Measurements from ENCODE around the gene ABL1.

The ABL1 gene

DNA sequence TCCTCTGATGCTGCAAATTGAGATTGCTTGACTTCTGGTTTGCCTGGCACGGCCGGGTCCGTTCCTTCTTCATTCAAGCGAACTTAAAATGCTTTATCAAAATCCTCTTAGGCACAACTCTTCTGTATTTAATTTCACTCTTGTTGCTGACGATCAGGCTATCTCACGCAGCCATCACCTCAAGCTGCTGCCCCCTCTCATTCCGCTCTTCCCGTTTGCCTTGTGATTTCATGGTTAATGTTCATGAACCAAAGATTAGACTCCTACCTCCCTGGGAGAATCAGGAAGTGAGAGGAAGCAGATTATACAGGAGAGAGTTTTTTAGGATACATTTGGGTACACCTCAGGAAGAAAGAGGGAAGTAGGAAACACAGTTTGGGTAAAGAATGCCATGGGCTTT lies 38.9 kb downstream of the ABL1 start:
- TF ChIP-seq, protein P1, sequence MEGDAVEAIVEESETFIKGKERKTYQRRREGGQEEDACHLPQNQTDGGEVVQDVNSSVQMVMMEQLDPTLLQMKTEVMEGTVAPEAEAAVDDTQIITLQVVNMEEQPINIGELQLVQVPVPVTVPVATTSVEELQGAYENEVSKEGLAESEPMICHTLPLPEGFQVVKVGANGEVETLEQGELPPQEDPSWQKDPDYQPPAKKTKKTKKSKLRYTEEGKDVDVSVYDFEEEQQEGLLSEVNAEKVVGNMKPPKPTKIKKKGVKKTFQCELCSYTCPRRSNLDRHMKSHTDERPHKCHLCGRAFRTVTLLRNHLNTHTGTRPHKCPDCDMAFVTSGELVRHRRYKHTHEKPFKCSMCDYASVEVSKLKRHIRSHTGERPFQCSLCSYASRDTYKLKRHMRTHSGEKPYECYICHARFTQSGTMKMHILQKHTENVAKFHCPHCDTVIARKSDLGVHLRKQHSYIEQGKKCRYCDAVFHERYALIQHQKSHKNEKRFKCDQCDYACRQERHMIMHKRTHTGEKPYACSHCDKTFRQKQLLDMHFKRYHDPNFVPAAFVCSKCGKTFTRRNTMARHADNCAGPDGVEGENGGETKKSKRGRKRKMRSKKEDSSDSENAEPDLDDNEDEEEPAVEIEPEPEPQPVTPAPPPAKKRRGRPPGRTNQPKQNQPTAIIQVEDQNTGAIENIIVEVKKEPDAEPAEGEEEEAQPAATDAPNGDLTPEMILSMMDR (IDR thresholded peaks at IDR 0.05; ENCODE audit: control extremely low read depth, extremely low read depth, low read depth, missing control alignments) = no peak
- CTCF ChIA-PET = no interaction called here
- POLR2A ChIA-PET = no interaction called here
- DNase-seq (ENCODE audit: extremely low spot score) = no peak

DNA sequence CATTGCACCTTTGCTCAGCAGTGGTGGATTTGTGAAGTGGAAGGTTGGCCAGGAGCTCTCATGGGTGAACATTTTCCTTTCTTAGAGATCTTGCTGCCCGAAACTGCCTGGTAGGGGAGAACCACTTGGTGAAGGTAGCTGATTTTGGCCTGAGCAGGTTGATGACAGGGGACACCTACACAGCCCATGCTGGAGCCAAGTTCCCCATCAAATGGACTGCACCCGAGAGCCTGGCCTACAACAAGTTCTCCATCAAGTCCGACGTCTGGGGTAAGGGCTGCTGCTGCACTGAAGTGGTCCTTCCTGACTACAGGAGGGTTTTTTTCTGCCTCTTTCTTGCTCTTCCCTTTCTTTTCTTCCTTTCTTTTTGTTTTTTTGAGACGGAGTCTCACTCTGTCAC lies 39.7 kb downstream of the ABL1 start:
- ChIA-PET POLR2A (no interaction called here), CTCF (no interaction called here)
- DNase-seq (ENCODE audit: extremely low spot score) = no peak
- TF ChIP-seq, protein P1 (IDR thresholded peaks at IDR 0.05; ENCODE audit: control extremely low read depth, extremely low read depth, low read depth, missing control alignments) = no peak

DNA sequence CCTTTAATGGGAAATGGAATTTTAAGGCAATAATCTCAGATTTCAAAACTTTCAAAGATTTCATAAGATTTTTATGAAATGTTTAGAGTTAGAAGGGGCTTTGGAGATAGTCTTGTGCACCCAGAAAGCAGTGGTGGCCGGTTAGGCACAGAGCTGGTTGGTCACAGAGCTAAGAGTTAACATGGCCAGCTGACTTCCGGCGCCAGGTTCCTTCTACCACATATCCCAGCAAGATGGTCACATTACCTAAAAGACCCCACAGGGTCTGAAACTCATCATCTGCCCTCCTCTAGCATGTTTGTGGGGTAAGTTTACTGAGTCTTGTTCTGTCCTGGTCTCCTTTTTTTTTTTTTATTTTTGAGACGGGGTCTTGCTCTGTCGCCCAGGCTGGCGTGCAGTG lies 42.2 kb downstream of the ABL1 start:
- CTCF ChIA-PET = interaction anchor here (1.3 kb wide), 1 partner anchor 11 kb away, joined by 10 read pairs; no protein-coding TSS in a partner anchor

DNA sequence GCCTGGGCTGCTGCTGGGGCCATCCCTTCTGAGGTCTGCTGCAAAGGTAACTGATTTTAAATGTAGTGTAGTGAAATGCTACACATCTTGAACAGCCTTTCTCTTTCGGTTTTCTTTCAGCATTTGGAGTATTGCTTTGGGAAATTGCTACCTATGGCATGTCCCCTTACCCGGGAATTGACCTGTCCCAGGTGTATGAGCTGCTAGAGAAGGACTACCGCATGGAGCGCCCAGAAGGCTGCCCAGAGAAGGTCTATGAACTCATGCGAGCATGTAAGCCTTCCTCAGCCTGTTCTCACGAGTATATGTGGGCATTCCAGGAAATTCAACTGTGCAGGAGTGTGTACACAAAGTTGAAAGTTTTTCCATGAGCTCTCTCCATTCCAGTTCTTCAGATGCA lies 43.2 kb downstream of the ABL1 start:
- POLR2A ChIA-PET = no interaction called here
- CTCF ChIA-PET = interaction anchor here (1.2 to 3.7 kb wide), 2 partner anchors 10 to 178 kb away, joined by 4 to 29 read pairs; no protein-coding TSS in a partner anchor
- TF ChIP-seq, protein P1 (IDR thresholded peaks at IDR 0.05; ENCODE audit: control extremely low read depth, extremely low read depth, low read depth, missing control alignments) = no peak
- no peak for DNase-seq (ENCODE audit: extremely low spot score)

More for the DNA sequence above, 42.2 kb downstream of the ABL1 start:
- TF ChIP-seq, protein P1 (IDR thresholded peaks at IDR 0.05; ENCODE audit: control extremely low read depth, extremely low read depth, low read depth, missing control alignments) = no peak
- no peak for DNase-seq (ENCODE audit: extremely low spot score)
- POLR2A ChIA-PET = no interaction called here

DNA sequence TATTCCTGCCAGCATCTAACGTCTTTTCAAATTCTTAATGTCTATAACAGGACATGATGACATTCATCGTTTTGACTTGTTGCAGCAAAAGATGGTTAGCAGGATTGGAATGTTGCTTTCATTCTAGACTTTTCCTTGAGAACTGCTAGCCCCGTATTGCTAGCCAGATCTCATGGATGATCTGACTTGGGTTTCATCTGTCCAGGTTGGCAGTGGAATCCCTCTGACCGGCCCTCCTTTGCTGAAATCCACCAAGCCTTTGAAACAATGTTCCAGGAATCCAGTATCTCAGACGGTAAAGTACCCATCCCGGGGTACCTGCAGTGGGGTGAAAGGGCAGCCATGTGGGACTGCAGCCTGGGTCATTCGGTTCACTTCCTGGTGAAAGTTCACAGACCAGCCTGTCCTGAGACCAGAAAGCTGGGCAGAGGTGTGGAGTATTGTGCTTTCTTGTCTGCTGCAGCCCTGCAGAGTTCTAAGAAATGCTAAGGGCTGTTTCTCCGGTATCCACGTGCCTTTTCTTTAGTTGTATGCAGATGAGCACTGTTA lies 44.9 kb downstream of the ABL1 start:
- POLR2A ChIA-PET = no interaction called here
- DNase-seq (ENCODE audit: extremely low spot score) = no peak
- TF ChIP-seq, protein P1 (IDR thresholded peaks at IDR 0.05; ENCODE audit: control extremely low read depth, extremely low read depth, low read depth, missing control alignments) = no peak
- CTCF ChIA-PET = interaction anchor here (3.7 kb wide), 1 partner anchor 11 kb away, joined by 29 read pairs; no protein-coding TSS in a partner anchor

DNA sequence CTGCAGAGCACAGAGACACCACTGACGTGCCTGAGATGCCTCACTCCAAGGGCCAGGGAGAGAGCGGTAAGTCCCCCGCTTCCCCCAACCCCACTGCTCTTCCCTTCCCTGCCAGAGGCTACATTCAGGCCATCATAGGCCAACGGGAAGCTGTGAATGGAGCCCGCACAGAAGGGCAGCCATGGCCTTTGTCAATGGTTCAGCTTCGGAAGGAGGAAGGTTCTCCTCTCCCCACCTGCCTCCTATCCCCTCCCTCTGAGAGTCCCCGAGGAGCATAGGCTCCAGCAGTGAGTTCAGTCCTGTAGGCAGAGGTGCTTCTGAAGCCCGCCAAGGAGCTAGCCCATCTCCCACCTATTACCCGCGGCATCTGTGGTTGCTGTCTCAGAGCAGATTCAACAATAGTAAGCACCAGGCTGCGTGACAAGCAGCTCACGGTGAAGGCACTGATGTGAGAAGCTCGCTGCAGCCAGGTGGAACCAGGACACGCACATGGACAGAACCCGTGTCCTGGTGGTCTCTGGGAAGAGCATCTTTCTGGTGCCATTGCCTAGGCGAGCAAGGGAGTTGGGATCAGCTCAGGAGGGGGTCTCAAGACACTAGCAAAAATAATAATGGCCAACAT lies 45.7 kb downstream of the ABL1 start:
- CTCF ChIA-PET = interaction anchor here (0.8 to 3.7 kb wide), 5 partner anchors 9 to 179 kb away, joined by 3 to 29 read pairs (median 3); no protein-coding TSS in a partner anchor
- TF ChIP-seq, protein P1 (IDR thresholded peaks at IDR 0.05; ENCODE audit: control extremely low read depth, extremely low read depth, low read depth, missing control alignments) = no peak
- DNase-seq (ENCODE audit: extremely low spot score) = no peak
- POLR2A ChIA-PET = no interaction called here
